Smooth muscle cell (in vitro differentiated cells): ENCODE measurements around the gene ST7L. TPM values are rescaled to one million over a fixed set of nuclear protein-coding genes. Genes with fewer than 3 reads are reported as not detected.

Experiments used
- DNase-seq: peaks from one replicate; lab custom pipeline; 2025; ENCODE audit not compliant: unreplicated experiment; lab: John Stamatoyannopoulos, UW
- H2AFZ ChIP-seq: fragments of 200-600 bp; sonication (generic); 2 replicates; pipeline ENCODE4 v1.6.0; 2016; ENCODE audit warnings: antibody characterized with exemption, low read depth, mild to moderate bottlenecking
- H3F3A ChIP-seq: fragments of 200-600 bp; sonication (generic); 2 replicates; pipeline ENCODE4 v1.6.0; 2017; ENCODE audit warnings: antibody characterized with exemption, low read depth
- H3K27ac ChIP-seq: fragments of 200-600 bp; sonication (generic); 2 replicates; pipeline ENCODE4 v1.5.1; 2016; ENCODE audit warnings: low read depth, mild to moderate bottlenecking
- H3K27me3 ChIP-seq: fragments of 200-600 bp; sonication (generic); 2 replicates; pipeline ENCODE4 v1.6.1; 2016; ENCODE audit warnings: low read depth, mild to moderate bottlenecking
- H3K36me3 ChIP-seq: fragments of 200-600 bp; sonication (generic); 2 replicates; pipeline ENCODE4 v1.5.1; 2016; ENCODE audit warnings: low read depth
- H3K4me1 ChIP-seq: fragments of 200-600 bp; sonication (generic); 2 replicates; pipeline ENCODE4 v1.5.1; 2016; ENCODE audit warnings: low read depth
- H3K4me2 ChIP-seq: fragments of 200-600 bp; sonication (generic); 2 replicates; pipeline ENCODE4 v1.6.0; 2016; ENCODE audit warnings: mild to moderate bottlenecking
- H3K4me3 ChIP-seq: fragments of 200-600 bp; sonication (generic); 2 replicates; pipeline ENCODE4 v1.5.1; 2016; ENCODE audit warnings: mild to moderate bottlenecking
- H3K79me2 ChIP-seq: fragments of 200-600 bp; sonication (generic); 2 replicates; pipeline ENCODE4 v1.6.0; 2016; ENCODE audit warnings: low read depth, mild to moderate bottlenecking
- H3K9ac ChIP-seq: fragments of 200-600 bp; sonication (generic); 2 replicates; pipeline ENCODE4 v1.6.0; 2016; ENCODE audit warnings: low read depth
- H3K9me3 ChIP-seq: fragments of 200-600 bp; sonication (generic); replicated peaks from 2 replicates; pipeline ENCODE4 v1.5.1; 2016; ENCODE audit warnings: low read depth
- H4K20me1 ChIP-seq: fragments of 200-600 bp; sonication (generic); 2 replicates; pipeline ENCODE4 v1.6.0; 2016; ENCODE audit warnings: low read depth
- WGBS: methylation state at CpG from one replicate; pipeline ENCODE4 v1.1.7; 2016; ENCODE audit warnings: low lambda C conversion rate; 5-methylcytosine and 5-hydroxymethylcytosine counted together
- polyA plus RNA-seq: library from polyadenylated mRNA; unstranded; fragments of >200 nt; fragmentation: Nextera tagmentation; extraction: Ambion mirVana; gene quantifications from 2 replicates; pipeline ENCODE4 v1.2.1, GENCODE V29; 2016
- total RNA-seq: library from RNA; depleted of rRNA; stranded (reverse); fragments of >200 nt; gene quantifications from 2 replicates; pipeline ENCODE4 v1.2.3, GENCODE V29; 2014
- TF ChIP-seq, protein P1 (sequence below): fragments of 200-600 bp; sonication (generic); IDR thresholded peaks from 2 replicates; pipeline ENCODE4 v1.5.1; 2017; ENCODE audit warnings: borderline replicate concordance, mild to moderate bottlenecking, antibody characterized with exemption; ENCODE audit not compliant: insufficient read depth, poor library complexity, severe bottlenecking

Gene ST7L
- total and polyA plus RNA-seq, 2 experiments from 2014 or later, result 11.8 to 28.0 TPM

DNA sequence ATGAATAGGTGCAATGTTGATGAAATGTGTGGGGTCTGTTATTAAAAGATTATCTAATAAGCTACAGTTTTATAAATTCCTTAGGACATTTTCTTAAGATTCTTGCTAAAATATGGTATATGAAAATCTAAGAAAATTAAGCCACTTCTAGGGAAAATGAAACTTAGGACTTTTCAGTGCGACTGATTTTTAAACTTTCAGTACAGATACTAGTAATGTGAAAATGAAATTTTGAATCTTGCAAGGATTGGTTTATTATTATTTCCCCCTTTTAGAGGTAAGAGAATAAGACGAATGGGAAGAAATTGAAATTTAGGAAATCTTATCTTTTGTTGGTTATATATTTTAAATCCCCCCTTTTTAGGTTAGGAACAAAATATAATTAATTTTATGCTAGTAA, 17.1 kb upstream of the ST7L start:
- H3K79me2 ChIP-seq, result peaks cover 93% of the 10 kb centered on the region
- H3K36me3 ChIP-seq, result no peaks in the 10 kb centered on the region
- TF ChIP-seq, protein P1, sequence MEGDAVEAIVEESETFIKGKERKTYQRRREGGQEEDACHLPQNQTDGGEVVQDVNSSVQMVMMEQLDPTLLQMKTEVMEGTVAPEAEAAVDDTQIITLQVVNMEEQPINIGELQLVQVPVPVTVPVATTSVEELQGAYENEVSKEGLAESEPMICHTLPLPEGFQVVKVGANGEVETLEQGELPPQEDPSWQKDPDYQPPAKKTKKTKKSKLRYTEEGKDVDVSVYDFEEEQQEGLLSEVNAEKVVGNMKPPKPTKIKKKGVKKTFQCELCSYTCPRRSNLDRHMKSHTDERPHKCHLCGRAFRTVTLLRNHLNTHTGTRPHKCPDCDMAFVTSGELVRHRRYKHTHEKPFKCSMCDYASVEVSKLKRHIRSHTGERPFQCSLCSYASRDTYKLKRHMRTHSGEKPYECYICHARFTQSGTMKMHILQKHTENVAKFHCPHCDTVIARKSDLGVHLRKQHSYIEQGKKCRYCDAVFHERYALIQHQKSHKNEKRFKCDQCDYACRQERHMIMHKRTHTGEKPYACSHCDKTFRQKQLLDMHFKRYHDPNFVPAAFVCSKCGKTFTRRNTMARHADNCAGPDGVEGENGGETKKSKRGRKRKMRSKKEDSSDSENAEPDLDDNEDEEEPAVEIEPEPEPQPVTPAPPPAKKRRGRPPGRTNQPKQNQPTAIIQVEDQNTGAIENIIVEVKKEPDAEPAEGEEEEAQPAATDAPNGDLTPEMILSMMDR, result no peak
- no peak for DNase-seq
- peaks cover 3% of the 10 kb centered on the region for H3K4me1 ChIP-seq
- 96% methylated on average over 2 of the region's 2 CpGs for WGBS
- H2AFZ ChIP-seq, result no peak overlapping the region
- H3K9ac ChIP-seq, result no peak overlapping the region
- H3F3A ChIP-seq, result peaks cover 8% of the 10 kb centered on the region
- no peaks in the 10 kb centered on the region for H3K27me3 ChIP-seq
- no peak overlapping the region for H3K4me3 ChIP-seq
- peak overlapping the region; percentile 18 for H3K27ac ChIP-seq
- H3K4me2 ChIP-seq, result no peak overlapping the region
- H4K20me1 ChIP-seq, result peaks cover 93% of the 10 kb centered on the region
- no peaks in the 10 kb centered on the region for H3K9me3 ChIP-seq

DNA sequence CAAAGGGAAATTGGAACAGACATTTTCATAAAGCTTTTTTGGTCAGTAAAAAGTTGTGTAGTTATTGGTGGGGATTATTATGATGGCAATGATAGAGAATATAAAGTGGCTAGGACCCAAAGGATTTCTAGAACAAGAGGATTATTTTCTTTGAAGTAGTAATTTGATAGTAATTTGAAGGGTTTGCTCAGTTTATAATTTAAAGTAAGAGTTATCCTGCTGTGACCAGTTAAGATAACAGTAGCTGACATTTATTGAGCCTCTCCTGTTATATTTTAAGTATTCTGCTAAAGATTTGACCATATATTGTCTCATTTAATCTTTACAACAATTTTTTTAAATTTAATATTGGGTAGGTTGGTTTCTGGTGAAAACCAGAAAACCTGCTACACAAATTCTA, 15.4 kb upstream of the ST7L start:
- peaks cover 100% of the 10 kb centered on the region for H4K20me1 ChIP-seq
- no peak overlapping the region for H3K4me2 ChIP-seq
- no peak for DNase-seq
- no peaks in the 10 kb centered on the region for H3K27me3 ChIP-seq
- H3K4me3 ChIP-seq, result no peak overlapping the region
- H3K79me2 ChIP-seq, result peaks cover 100% of the 10 kb centered on the region
- peaks cover 8% of the 10 kb centered on the region for H3F3A ChIP-seq
- H3K27ac ChIP-seq, result peak overlapping the region; percentile 42
- peaks cover 3% of the 10 kb centered on the region for H3K4me1 ChIP-seq
- TF ChIP-seq, protein P1, result no peak
- H3K9ac ChIP-seq, result no peak overlapping the region
- no peaks in the 10 kb centered on the region for H3K36me3 ChIP-seq
- no peak overlapping the region for H2AFZ ChIP-seq
- no peaks in the 10 kb centered on the region for H3K9me3 ChIP-seq

DNA sequence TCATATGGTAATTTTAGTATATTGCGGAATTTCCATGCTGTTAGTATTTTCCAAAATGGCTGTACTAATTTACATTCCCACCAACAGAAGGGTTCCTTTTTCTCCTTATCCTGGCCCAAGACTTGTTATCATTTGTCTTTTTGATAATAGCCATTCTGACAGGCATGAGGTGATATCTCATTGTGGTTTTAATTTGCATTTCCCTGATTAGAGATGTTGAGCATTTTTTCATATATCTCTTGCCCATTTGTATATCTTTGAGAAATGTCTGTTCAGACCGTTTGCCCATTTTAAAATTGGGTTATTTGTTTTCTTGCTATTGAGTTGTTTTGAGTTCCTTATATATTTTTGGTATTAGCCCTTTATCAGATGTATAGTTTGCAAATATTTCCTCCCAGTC, 14.7 kb upstream of the ST7L start:
- peaks cover 100% of the 10 kb centered on the region for H4K20me1 ChIP-seq
- H3K9me3 ChIP-seq, result no peaks in the 10 kb centered on the region
- H3K4me2 ChIP-seq, result no peak overlapping the region
- H3K27me3 ChIP-seq, result no peaks in the 10 kb centered on the region
- H3K27ac ChIP-seq, result no peak overlapping the region
- TF ChIP-seq, protein P1, result no peak
- H3K4me1 ChIP-seq, result peaks cover 3% of the 10 kb centered on the region
- H3K36me3 ChIP-seq, result no peaks in the 10 kb centered on the region
- no peak overlapping the region for H3K4me3 ChIP-seq
- H3K79me2 ChIP-seq, result peaks cover 100% of the 10 kb centered on the region
- H3F3A ChIP-seq, result peaks cover 8% of the 10 kb centered on the region
- no peak overlapping the region for H2AFZ ChIP-seq
- H3K9ac ChIP-seq, result no peak overlapping the region
- 96% methylated on average over 2 of the region's 2 CpGs for WGBS
- DNase-seq, result no peak

DNA sequence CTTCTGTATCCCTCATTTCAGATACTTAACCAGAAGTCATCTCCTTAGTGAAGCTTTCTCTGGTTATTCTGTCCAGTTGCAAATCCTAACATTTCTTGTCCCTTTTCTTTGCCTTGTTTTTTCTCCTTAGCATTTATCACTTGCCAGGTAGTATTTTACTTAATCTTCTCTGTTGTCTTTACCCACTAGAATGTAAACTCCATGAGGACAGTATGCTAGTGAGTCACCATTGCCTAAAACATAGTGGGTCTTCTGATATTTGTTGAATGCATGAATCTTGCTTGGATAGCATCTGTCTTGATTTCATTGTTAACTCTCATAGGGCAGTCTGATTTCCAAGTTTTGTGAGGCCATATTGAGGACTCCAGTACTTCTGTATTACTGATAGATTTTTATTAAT, 10.3 kb upstream of the ST7L start:
- DNase-seq, result no peak
- no peak overlapping the region for H3K4me2 ChIP-seq
- no peaks in the 10 kb centered on the region for H3K27me3 ChIP-seq
- H2AFZ ChIP-seq, result no peak overlapping the region
- H4K20me1 ChIP-seq, result peaks cover 100% of the 10 kb centered on the region
- H3K4me1 ChIP-seq, result no peaks in the 10 kb centered on the region
- no peak overlapping the region for H3K4me3 ChIP-seq
- H3K79me2 ChIP-seq, result peaks cover 100% of the 10 kb centered on the region
- no peaks in the 10 kb centered on the region for H3K9me3 ChIP-seq
- no peak overlapping the region for H3K9ac ChIP-seq
- no peak overlapping the region for H3K27ac ChIP-seq
- no peaks in the 10 kb centered on the region for H3K36me3 ChIP-seq
- TF ChIP-seq, protein P1, result no peak
- peaks cover 3% of the 10 kb centered on the region for H3F3A ChIP-seq
